SK-N-MC (cell line): ENCODE measurements around the gene ATXN7L1.

Experiments used
- EZH2 ChIP-seq: fragments of 200-600 bp; sonication (generic); IDR thresholded peaks from one replicate; pipeline ENCODE4 v1.6.1; 2017; ENCODE audit warnings: antibody characterized with exemption
- POLR2AphosphoS5 ChIP-seq: IDR thresholded peaks from 2 replicates; pipeline ENCODE4 v1.6.1; 2012; ENCODE audit warnings: mild to moderate bottlenecking, low read depth, low read length, borderline replicate concordance

- no peak for TF ChIP-seq POLR2AphosphoS5
- no peak for TF ChIP-seq EZH2
Observed at GRCh38 chr7:105718511-105718925, 157.9 kb downstream of the ATXN7L1 start.
